MM.1S (cell line): ENCODE data around the gene MAMLD1.

ENCODE experiments used
- DNase-seq: peaks from one replicate; pipeline ENCODE4 v3.0.0-alpha.2; 2015
- H2AFZ ChIP-seq: fragments of 300-600 bp; sonication (generic); 2 replicates; pipeline ENCODE4 v1.6.0; 2016; ENCODE audit warnings: antibody characterized with exemption, low read length
- H3F3A ChIP-seq: fragments of 300-600 bp; sonication (generic); 2 replicates; pipeline ENCODE4 v1.6.1; 2016; ENCODE audit warnings: mild to moderate bottlenecking, antibody characterized with exemption, low read length, moderate library complexity, mixed read lengths; ENCODE audit not compliant: insufficient read depth
- H3K27ac ChIP-seq: fragments of 300-600 bp; sonication (generic); 2 replicates; pipeline ENCODE4 v1.5.1; 2016; ENCODE audit warnings: mild to moderate bottlenecking, low read length
- H3K27me3 ChIP-seq: fragments of 300-600 bp; sonication (generic); replicated peaks from 2 replicates; pipeline ENCODE4 v1.6.0; 2016; ENCODE audit warnings: low read length; ENCODE audit not compliant: insufficient read depth
- H3K36me3 ChIP-seq: fragments of 300-600 bp; sonication (generic); replicated peaks from 2 replicates; pipeline ENCODE4 v1.6.1; 2016; ENCODE audit warnings: mild to moderate bottlenecking, low read length, mixed read lengths; ENCODE audit not compliant: insufficient read depth
- H3K4me1 ChIP-seq: fragments of 300-600 bp; sonication (generic); 2 replicates; pipeline ENCODE4 v1.6.1; 2016; ENCODE audit warnings: low read length, mixed read lengths
- H3K4me2 ChIP-seq: fragments of 300-600 bp; sonication (generic); 2 replicates; pipeline ENCODE4 v1.6.0; 2016; ENCODE audit warnings: low read depth, low read length
- H3K4me3 ChIP-seq: fragments of 300-600 bp; sonication (generic); 2 replicates; pipeline ENCODE4 v1.5.1; 2016; ENCODE audit warnings: low read length, mixed read lengths
- H3K79me2 ChIP-seq: fragments of 300-600 bp; sonication (generic); 2 replicates; pipeline ENCODE4 v1.6.1; 2016; ENCODE audit warnings: mixed run types, low read length, mixed read lengths
- H3K9ac ChIP-seq: fragments of 300-600 bp; sonication (generic); 2 replicates; pipeline ENCODE4 v1.6.1; 2016; ENCODE audit warnings: low read length, mixed read lengths
- H3K9me2 ChIP-seq: fragments of 300-600 bp; sonication (generic); replicated peaks from 2 replicates; pipeline ENCODE4 v1.6.1; 2016; ENCODE audit warnings: mild to moderate bottlenecking, low read length, mixed read lengths; ENCODE audit not compliant: insufficient read depth
- H3K9me3 ChIP-seq: fragments of 300-600 bp; sonication (generic); replicated peaks from 2 replicates; pipeline ENCODE4 v1.6.1; 2016; ENCODE audit warnings: mild to moderate bottlenecking, low read length, mixed read lengths; ENCODE audit not compliant: insufficient read depth
- H4K20me1 ChIP-seq: fragments of 300-600 bp; sonication (generic); 2 replicates; pipeline ENCODE4 v1.6.1; 2016; ENCODE audit warnings: mild to moderate bottlenecking, low read length, moderate library complexity, mixed read lengths; ENCODE audit not compliant: insufficient read depth
- CTCF ChIP-seq: fragments of 300-600 bp; sonication (generic); IDR thresholded peaks from 2 replicates; pipeline ENCODE4 v1.5.1; 2016; ENCODE audit warnings: antibody characterized with exemption, low read length, mixed read lengths
- EZH2 ChIP-seq: fragments of 300-600 bp; sonication (generic); optimal IDR thresholded peaks from 2 replicates; pipeline ENCODE3; 2017; ENCODE audit warnings: low read depth, mild to moderate bottlenecking, antibody characterized with exemption, low read length, mixed read lengths
- EZH2phosphoT487 ChIP-seq: fragments of 300-600 bp; sonication (generic); IDR thresholded peaks from 2 replicates; pipeline ENCODE4 v1.6.1; 2018; ENCODE audit warnings: antibody characterized with exemption, low read length

MAMLD1 gene

GRCh38 chrX:150421816-150422215 is 58.7 kb downstream of the MAMLD1 start:
- no peaks in the 10 kb centered on the region for H3K9me2 ChIP-seq
- no peak for TF ChIP-seq CTCF
- TF ChIP-seq EZH2phosphoT487: no peak
- TF ChIP-seq EZH2: no peak
- H3K4me2 ChIP-seq: no peak overlapping the region
- no peaks in the 10 kb centered on the region for H4K20me1 ChIP-seq
- no peak for DNase-seq
- H3F3A ChIP-seq: no peaks in the 10 kb centered on the region
- no peak overlapping the region for H3K27ac ChIP-seq
- H3K9me3 ChIP-seq: no peaks in the 10 kb centered on the region
- H3K4me3 ChIP-seq: no peak overlapping the region
- no peak overlapping the region for H2AFZ ChIP-seq
- H3K79me2 ChIP-seq: no peaks in the 10 kb centered on the region
- H3K36me3 ChIP-seq: no peaks in the 10 kb centered on the region
- H3K9ac ChIP-seq: no peak overlapping the region
- no peaks in the 10 kb centered on the region for H3K4me1 ChIP-seq
- no peaks in the 10 kb centered on the region for H3K27me3 ChIP-seq

GRCh38 chrX:150429594-150429993 is 66.5 kb downstream of the MAMLD1 start:
- no peaks in the 10 kb centered on the region for H3K9me2 ChIP-seq
- H3F3A ChIP-seq: no peaks in the 10 kb centered on the region
- no peaks in the 10 kb centered on the region for H4K20me1 ChIP-seq
- DNase-seq: no peak
- no peak overlapping the region for H3K9ac ChIP-seq
- no peaks in the 10 kb centered on the region for H3K9me3 ChIP-seq
- no peaks in the 10 kb centered on the region for H3K36me3 ChIP-seq
- no peak overlapping the region for H2AFZ ChIP-seq
- no peak for TF ChIP-seq EZH2
- TF ChIP-seq EZH2phosphoT487: no peak
- no peak for TF ChIP-seq CTCF
- H3K79me2 ChIP-seq: no peaks in the 10 kb centered on the region
- no peak overlapping the region for H3K27ac ChIP-seq
- no peaks in the 10 kb centered on the region for H3K27me3 ChIP-seq
- no peak overlapping the region for H3K4me3 ChIP-seq
- H3K4me2 ChIP-seq: no peak overlapping the region
- H3K4me1 ChIP-seq: no peaks in the 10 kb centered on the region

GRCh38 chrX:150436195-150436594 is 73.1 kb downstream of the MAMLD1 start:
- Histone ChIP-seq H3K9me3 (no peaks in the 10 kb centered on the region), H3K36me3 (no peaks in the 10 kb centered on the region), H3K27me3 (no peaks in the 10 kb centered on the region), H3K9me2 (no peaks in the 10 kb centered on the region), H3K4me2 (no peak overlapping the region), H3K79me2 (no peaks in the 10 kb centered on the region), H2AFZ (no peak overlapping the region), H3K4me3 (no peak overlapping the region), H3K9ac (no peak overlapping the region), H4K20me1 (no peaks in the 10 kb centered on the region), H3F3A (no peaks in the 10 kb centered on the region), H3K4me1 (no peaks in the 10 kb centered on the region), H3K27ac (no peak overlapping the region)
- TF ChIP-seq EZH2phosphoT487 (no peak), CTCF (no peak), EZH2 (no peak)
- no peak for DNase-seq
